Type B pancreatic cell (in vitro differentiated cells): ENCODE data around the gene CEACAM21. TPM values are rescaled to one million over a fixed set of nuclear protein-coding genes. Genes with fewer than 3 reads are reported as not detected.
"Not testable (repeated sequence)": the region's sequence is repeated elsewhere in the genome, so short reads cannot be mapped to it uniquely, and the experiment has no call there.

Experiments used
- DNase-seq: peaks from one replicate; pipeline ENCODE4 v3.0.0; 2021; ENCODE audit warnings: mixed read lengths; ENCODE audit not compliant: unreplicated experiment; ENCODE audit errors: extremely low spot score
- H3K27ac Mint-ChIP-seq: 2 replicates; pipeline ENCODE4 v1.8.0; 2021; ENCODE audit warnings: mild to moderate bottlenecking, mixed read lengths
- H3K27me3 Mint-ChIP-seq: 2 replicates; pipeline ENCODE4 v1.8.0; 2021; ENCODE audit warnings: mixed read lengths
- H3K36me3 Mint-ChIP-seq: 2 replicates; pipeline ENCODE4 v1.8.0; 2021; ENCODE audit warnings: mixed read lengths
- H3K4me1 Mint-ChIP-seq: one replicate; pipeline ENCODE4 v1.8.0; 2021; ENCODE audit warnings: mixed read lengths; ENCODE audit not compliant: unreplicated experiment
- H3K4me3 Mint-ChIP-seq: 2 replicates; pipeline ENCODE4 v1.8.0; 2021; ENCODE audit warnings: mild to moderate bottlenecking, mixed read lengths
- H3K9me3 Mint-ChIP-seq: 2 replicates; pipeline ENCODE4 v1.8.0; 2021; ENCODE audit warnings: mixed read lengths
- total RNA-seq: library from RNA; stranded (reverse); gene quantifications from 2 replicates; pipeline ENCODE4 v1.2.1, GENCODE V29; 2021; ENCODE audit warnings: low replicate concordance
- TF ChIP-seq, protein P1 (sequence below): fragments of 200-600 bp; sonication (generic); conservative IDR thresholded peaks from 2 replicates; pipeline ENCODE4 v1.5.0; 2021; ENCODE audit warnings: antibody characterized with exemption, mild to moderate bottlenecking

The CEACAM21 gene
- total RNA-seq, 1 donor from 2014 or later, result not detected

DNA sequence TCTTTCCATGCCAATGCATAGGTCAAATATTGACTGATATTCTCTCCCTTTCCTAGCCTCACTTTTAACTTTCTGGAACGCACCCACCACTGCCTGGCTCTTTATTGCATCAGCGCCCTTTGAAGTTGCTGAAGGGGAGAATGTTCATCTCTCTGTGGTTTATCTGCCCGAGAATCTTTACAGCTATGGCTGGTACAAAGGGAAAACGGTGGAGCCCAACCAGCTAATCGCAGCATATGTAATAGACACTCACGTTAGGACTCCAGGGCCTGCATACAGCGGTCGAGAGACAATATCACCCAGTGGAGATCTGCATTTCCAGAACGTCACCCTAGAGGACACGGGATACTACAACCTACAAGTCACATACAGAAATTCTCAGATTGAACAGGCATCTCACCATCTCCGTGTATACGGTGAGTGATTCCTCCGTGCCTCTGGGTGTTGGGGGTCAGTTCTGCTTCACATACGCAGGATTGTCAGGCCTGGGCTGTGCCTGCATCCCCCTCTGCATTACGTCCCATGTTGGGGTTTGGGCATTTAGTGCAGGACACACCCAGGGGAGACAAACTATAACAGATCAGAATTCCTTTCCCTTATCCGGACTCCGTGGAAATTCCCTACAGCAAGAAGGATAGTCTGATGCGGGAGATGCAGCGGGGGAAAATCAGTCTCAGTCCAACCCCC lies 1.3 kb downstream of the CEACAM21 start:
- DNase-seq, result no peak
- no peaks in the 10 kb centered on the region for H3K27me3 Mint-ChIP-seq
- H3K36me3 Mint-ChIP-seq, result no peaks in the 10 kb centered on the region
- peaks cover 18% of the 10 kb centered on the region for H3K9me3 Mint-ChIP-seq
- no peak overlapping the region for H3K4me3 Mint-ChIP-seq
- TF ChIP-seq, protein P1, sequence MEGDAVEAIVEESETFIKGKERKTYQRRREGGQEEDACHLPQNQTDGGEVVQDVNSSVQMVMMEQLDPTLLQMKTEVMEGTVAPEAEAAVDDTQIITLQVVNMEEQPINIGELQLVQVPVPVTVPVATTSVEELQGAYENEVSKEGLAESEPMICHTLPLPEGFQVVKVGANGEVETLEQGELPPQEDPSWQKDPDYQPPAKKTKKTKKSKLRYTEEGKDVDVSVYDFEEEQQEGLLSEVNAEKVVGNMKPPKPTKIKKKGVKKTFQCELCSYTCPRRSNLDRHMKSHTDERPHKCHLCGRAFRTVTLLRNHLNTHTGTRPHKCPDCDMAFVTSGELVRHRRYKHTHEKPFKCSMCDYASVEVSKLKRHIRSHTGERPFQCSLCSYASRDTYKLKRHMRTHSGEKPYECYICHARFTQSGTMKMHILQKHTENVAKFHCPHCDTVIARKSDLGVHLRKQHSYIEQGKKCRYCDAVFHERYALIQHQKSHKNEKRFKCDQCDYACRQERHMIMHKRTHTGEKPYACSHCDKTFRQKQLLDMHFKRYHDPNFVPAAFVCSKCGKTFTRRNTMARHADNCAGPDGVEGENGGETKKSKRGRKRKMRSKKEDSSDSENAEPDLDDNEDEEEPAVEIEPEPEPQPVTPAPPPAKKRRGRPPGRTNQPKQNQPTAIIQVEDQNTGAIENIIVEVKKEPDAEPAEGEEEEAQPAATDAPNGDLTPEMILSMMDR, result no peak
- H3K27ac Mint-ChIP-seq, result no peak overlapping the region
- no peaks in the 10 kb centered on the region for H3K4me1 Mint-ChIP-seq

DNA sequence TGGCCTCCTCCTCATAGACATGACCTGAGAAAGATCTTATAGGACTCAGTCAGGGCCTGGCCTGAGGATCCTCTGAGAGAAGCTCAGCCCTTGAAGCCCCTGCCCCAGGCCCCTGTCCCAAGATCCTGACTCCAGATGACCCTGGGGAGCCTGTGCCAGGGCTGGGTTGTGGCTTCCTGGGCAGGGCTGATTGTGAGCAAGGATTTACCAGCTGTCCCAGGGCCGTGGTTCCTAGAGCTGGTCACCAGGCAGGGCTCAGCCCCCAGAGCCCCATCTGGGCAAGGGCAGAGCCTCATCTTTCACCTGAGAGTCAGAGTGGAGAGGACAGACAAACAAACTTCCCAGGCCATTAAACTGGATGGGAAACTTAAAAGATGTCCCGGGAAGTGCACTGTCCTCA lies 1.9 kb downstream of the CEACAM21 start:
- TF ChIP-seq, protein P1, result no peak
- no peak overlapping the region for H3K4me3 Mint-ChIP-seq
- no peak overlapping the region for H3K27ac Mint-ChIP-seq
- no peaks in the 10 kb centered on the region for H3K4me1 Mint-ChIP-seq
- H3K36me3 Mint-ChIP-seq, result no peaks in the 10 kb centered on the region
- no peaks in the 10 kb centered on the region for H3K27me3 Mint-ChIP-seq
- H3K9me3 Mint-ChIP-seq, result peaks cover 19% of the 10 kb centered on the region
- no peak for DNase-seq

DNA sequence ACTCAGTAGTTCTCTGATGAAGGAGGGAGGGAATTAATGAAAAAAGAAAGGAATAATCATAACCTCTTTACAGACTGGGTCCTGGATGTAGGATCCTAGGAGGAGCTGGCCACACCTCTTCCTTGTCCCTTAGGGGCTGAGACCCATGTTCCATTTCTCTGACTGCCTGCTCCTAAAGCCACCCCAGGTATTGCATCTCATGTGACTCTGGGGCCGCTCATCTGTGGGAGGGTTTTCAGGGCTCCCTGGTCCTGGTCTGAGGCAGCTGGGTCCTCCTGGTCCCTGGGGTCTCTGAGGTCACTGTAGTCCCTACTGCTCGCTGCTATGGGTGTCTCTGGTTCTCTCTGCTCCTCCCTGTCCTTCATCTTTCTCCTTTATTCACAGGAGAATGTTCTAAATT lies 2.9 kb downstream of the CEACAM21 start:
- H3K4me3 Mint-ChIP-seq, result no peak overlapping the region
- H3K27ac Mint-ChIP-seq, result no peak overlapping the region
- H3K36me3 Mint-ChIP-seq, result no peaks in the 10 kb centered on the region
- TF ChIP-seq, protein P1, result no peak
- peaks cover 26% of the 10 kb centered on the region for H3K9me3 Mint-ChIP-seq
- DNase-seq, result no peak
- H3K4me1 Mint-ChIP-seq, result no peaks in the 10 kb centered on the region
- H3K27me3 Mint-ChIP-seq, result no peaks in the 10 kb centered on the region

DNA sequence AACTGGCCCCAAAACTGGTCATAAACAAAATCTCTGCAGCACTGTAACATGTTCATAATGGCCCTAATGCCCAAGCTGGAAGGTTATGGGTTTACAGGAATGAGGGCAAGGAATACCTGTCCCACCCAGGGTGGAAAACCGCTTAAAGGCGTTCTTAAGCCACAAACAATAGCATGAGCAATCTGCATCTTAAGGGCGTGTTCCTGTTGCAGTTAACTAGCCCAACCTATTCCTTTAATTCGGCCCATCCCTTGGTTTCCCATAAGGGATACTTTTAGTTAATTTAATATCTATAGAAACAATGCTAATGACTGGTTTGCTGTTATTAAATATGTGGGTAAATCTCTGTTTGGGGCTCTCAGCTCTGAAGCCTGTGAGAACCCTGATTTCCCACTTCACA lies 5.1 kb downstream of the CEACAM21 start:
- not testable (repeated sequence) for H3K36me3 Mint-ChIP-seq, H3K4me3 Mint-ChIP-seq, H3K4me1 Mint-ChIP-seq, H3K27ac Mint-ChIP-seq, DNase-seq, H3K27me3 Mint-ChIP-seq
- H3K9me3 Mint-ChIP-seq, result peaks cover 26% of the 10 kb centered on the region

DNA sequence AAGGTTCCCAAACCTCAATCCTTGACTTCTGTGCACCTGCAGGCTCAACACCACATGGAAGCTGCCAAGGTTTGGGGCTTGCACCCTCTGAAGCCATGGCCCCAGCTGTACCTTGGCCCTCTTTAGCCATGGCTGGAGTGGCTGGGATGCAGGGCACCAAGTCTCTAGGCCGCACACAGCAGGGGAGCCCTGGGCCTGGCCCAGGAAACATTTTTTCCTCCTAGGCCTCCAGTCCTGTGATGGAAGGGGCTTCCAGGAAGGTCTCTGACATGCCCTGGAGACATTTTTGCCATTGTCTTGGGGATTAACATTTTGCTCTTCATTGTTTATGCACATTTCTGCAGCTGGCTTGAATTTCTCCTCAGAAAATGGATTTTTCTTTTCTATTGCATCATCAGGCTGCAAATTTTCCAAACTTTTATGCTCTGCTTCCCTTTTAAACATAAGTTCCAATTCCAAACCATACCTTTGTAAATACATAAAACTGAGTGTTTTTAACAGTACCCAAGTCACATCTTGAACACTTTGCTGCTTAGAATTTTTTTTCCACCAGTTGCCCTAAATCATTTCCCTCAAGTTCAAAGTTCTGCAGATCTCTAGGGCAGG lies 6.7 kb downstream of the CEACAM21 start:
- not testable (repeated sequence) for H3K4me3 Mint-ChIP-seq, H3K27me3 Mint-ChIP-seq, H3K27ac Mint-ChIP-seq, DNase-seq, H3K4me1 Mint-ChIP-seq, H3K36me3 Mint-ChIP-seq
- peaks cover 22% of the 10 kb centered on the region for H3K9me3 Mint-ChIP-seq

DNA sequence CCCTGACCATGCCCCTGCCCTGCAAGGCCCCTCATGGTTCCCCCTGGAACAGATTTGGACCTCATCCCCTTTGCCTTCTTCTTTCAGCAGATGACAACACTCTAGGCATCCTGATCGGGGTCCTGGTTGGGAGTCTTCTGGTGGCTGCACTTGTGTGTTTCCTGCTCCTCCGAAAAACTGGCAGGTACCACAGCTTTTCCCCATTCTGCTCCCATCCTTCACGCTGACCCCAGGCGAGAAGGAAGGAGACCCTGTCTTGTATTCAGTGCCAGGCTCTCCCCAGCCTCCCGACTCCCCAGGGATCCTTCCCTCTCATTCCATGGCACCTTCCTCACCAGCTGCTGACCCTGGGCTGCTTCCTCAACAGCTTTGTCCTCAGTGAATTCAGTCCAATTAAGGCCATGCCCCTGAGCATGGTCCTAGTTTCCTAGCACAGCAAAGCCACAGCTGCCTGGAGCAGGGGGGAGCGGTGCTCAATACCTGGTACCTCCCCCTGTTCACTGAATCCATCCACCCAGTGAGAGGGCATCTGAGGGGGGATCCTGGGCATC lies 8.4 kb downstream of the CEACAM21 start:
- Mint-ChIP-seq H3K27ac (no peak overlapping the region), H3K9me3 (peaks cover 29% of the 10 kb centered on the region), H3K36me3 (peaks cover 3% of the 10 kb centered on the region), H3K4me3 (no peak overlapping the region), H3K4me1 (no peaks in the 10 kb centered on the region), H3K27me3 (peaks cover 4% of the 10 kb centered on the region)
- DNase-seq, result no peak
- TF ChIP-seq, protein P1, result no peak
